ENCODE measurements around the gene MYO18B.

Gene MYO18B

DNA sequence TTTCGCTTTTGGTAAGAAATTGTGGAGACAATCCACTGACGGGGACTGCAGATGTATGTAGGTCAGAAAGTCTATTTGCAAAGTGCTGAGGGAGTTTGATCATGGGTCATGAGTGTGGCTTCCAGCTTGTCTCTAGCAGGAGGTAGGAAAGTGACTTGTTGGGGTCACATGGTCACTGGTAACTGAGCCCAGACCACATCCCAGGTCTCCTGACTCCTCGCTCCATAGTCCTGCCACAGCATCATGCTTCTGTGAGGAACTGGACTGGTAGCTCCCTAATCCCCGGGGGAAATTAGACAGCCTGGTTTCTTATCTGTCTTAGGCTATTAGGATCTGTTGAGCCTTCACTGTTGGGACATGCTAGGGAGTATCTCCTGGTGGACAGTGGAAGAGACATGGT lies 142.1 kb downstream of the MYO18B start:
- DNase-seq (ENCODE audit: low read depth) = no peak
- TF ChIP-seq CTCF (IDR thresholded peaks at IDR 0.05; ENCODE audit: control insufficient read depth, insufficient read depth, low read depth, low read length, missing control alignments) = no peak
- H3K4me3 ChIP-seq (ENCODE audit: control insufficient read depth, low read depth, low read length) = no peak overlapping the region

- DNase-seq (ENCODE audit: low read depth) = no peak
- no peak for TF ChIP-seq CTCF (IDR thresholded peaks at IDR 0.05; ENCODE audit: control insufficient read depth, insufficient read depth, low read depth, low read length, missing control alignments)
- no peak overlapping the region for H3K4me3 ChIP-seq (ENCODE audit: control insufficient read depth, low read depth, low read length)
Observed at GRCh38 chr22:25888399-25889054, 146.5 kb downstream of the MYO18B start.

DNA sequence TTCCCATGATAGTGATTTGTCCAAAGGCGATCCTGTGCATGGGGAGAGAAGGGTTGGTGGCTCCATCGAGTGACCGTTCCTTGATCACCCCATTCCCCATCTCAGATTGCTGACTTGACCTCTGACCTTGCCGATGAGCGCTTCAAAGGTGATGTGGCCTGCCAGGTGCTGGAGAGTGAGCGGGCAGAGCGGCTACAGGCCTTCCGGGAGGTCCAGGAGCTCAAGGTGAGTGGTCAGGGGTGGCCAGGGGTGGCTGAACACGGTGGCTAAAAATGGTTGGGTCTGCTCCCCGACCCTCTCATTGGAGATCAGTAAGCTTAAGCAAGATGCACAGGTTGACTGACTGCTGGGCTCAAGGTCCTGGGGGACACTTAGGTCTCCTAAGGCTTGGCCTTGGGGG lies 148.7 kb downstream of the MYO18B start:
- no peak for TF ChIP-seq CTCF (IDR thresholded peaks at IDR 0.05; ENCODE audit: control insufficient read depth, insufficient read depth, low read depth, low read length, missing control alignments)
- DNase-seq (ENCODE audit: low read depth) = no peak
- H3K4me3 ChIP-seq (ENCODE audit: control insufficient read depth, low read depth, low read length) = no peak overlapping the region

DNA sequence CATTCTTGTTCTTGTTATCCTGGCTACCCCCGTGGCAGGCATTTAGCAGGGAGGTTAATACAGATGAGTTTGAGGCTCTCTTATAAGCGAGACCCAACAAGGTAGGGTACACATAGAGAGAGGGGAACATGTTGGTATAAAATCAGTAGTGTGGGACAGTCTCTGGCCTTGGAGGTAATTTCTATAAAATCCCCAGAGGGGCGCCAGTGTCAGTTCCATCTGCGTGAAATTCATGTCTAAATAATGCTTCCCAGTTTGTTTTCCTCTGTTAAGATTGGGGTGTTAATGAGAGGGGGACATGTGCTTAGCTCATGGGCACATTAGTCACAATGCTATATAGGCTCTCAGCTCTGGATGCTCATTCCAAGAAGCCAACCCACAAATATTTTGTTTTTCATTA lies 150.7 kb downstream of the MYO18B start:
- DNase-seq (ENCODE audit: low read depth) = no peak
- TF ChIP-seq CTCF (IDR thresholded peaks at IDR 0.05; ENCODE audit: control insufficient read depth, insufficient read depth, low read depth, low read length, missing control alignments) = no peak
- H3K4me3 ChIP-seq (ENCODE audit: control insufficient read depth, low read depth, low read length) = no peak overlapping the region

- no peak overlapping the region for H3K4me3 ChIP-seq (ENCODE audit: control insufficient read depth, low read depth, low read length)
- DNase-seq (ENCODE audit: low read depth) = no peak
- TF ChIP-seq CTCF (IDR thresholded peaks at IDR 0.05; ENCODE audit: control insufficient read depth, insufficient read depth, low read depth, low read length, missing control alignments) = no peak
Observed at GRCh38 chr22:25895678-25896077, 153.7 kb downstream of the MYO18B start.

DNA sequence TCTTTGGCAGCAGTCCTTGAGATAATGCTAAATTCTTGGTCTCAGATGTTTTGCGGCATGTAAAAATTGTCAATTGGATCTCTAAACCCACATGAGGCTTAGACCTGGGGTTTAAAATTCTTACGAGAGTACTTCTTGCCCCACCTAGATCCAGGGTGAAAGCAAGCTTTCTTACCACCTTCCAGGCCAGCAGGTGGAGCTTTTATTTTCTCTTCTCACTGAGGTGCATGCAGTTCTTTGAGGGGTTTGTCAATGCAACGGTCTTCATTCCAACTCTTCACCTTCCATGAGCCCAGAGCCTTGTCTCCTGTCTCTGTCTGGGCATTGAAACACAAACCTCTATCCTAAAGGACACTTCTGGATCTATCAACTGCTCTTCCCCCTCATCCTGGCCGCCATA lies 154.1 kb downstream of the MYO18B start:
- DNase-seq (ENCODE audit: low read depth) = no peak
- H3K4me3 ChIP-seq (ENCODE audit: control insufficient read depth, low read depth, low read length) = no peak overlapping the region
- no peak for TF ChIP-seq CTCF (IDR thresholded peaks at IDR 0.05; ENCODE audit: control insufficient read depth, insufficient read depth, low read depth, low read length, missing control alignments)

- no peak overlapping the region for H3K4me3 ChIP-seq (ENCODE audit: control insufficient read depth, low read depth, low read length)
- TF ChIP-seq CTCF (IDR thresholded peaks at IDR 0.05; ENCODE audit: control insufficient read depth, insufficient read depth, low read depth, low read length, missing control alignments) = no peak
- no peak for DNase-seq (ENCODE audit: low read depth)
Observed at GRCh38 chr22:25896592-25896991, 154.6 kb downstream of the MYO18B start.

Measured in AG09309 (cell line).